Stimulated activated CD8-positive, alpha-beta memory T cell treated with anti-CD3 and anti-CD28 coated beads, Interleukin-4, amount 100 ng/mL, for 1 hour (primary cell): ENCODE results near the gene MRPL17.

Source experiments
- DNase-seq, 2 donors: peaks; one replicate each; pipeline ENCODE4 v3.0.0-alpha.2; 2020; ENCODE audit warnings: low read depth in 2 of 2, low spot score in 1 of 2

Gene MRPL17

GRCh38 chr11:6633422-6634408 lies 49.4 kb downstream of the MRPL17 start:
- DNase-seq: no peak

GRCh38 chr11:6632116-6633073 lies 50.7 kb downstream of the MRPL17 start:
- no peak for DNase-seq

GRCh38 chr11:6631361-6631890 lies 51.7 kb downstream of the MRPL17 start:
- no peak for DNase-seq

- DNase-seq: no peak
These were observed 52.4 kb downstream of the MRPL17 start for GRCh38 chr11:6630632-6631291.
